ENCODE measurements around the gene NEDD4L. TPM values are rescaled to one million over a fixed set of nuclear protein-coding genes. Genes with fewer than 3 reads are reported as not detected.

The NEDD4L gene
- total and polyA plus RNA-seq, 8 donors = 45.0 to 113 (median 66.4) TPM

- ATAC-seq = no peak
- Histone ChIP-seq H3K27me3 (no peaks in the 10 kb centered on the region), H3K4me1 (no peaks in the 10 kb centered on the region), H3K27ac (no peak overlapping the region), H3K36me3 (peaks cover 5 to 62% (median 11%) of the 10 kb centered on the region in 3 donors), H3K4me3 (no peak overlapping the region), H3K9me3 (no peaks in the 10 kb centered on the region)
- 95 to 96% methylated on average over 4 of the region's 4 CpGs for WGBS, 2 donors
- TF ChIP-seq, protein P1, sequence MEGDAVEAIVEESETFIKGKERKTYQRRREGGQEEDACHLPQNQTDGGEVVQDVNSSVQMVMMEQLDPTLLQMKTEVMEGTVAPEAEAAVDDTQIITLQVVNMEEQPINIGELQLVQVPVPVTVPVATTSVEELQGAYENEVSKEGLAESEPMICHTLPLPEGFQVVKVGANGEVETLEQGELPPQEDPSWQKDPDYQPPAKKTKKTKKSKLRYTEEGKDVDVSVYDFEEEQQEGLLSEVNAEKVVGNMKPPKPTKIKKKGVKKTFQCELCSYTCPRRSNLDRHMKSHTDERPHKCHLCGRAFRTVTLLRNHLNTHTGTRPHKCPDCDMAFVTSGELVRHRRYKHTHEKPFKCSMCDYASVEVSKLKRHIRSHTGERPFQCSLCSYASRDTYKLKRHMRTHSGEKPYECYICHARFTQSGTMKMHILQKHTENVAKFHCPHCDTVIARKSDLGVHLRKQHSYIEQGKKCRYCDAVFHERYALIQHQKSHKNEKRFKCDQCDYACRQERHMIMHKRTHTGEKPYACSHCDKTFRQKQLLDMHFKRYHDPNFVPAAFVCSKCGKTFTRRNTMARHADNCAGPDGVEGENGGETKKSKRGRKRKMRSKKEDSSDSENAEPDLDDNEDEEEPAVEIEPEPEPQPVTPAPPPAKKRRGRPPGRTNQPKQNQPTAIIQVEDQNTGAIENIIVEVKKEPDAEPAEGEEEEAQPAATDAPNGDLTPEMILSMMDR (IDR thresholded peaks at IDR 0.05) = no peak
- no peak for FAIRE-seq
- no peak for DNase-seq
- intact Hi-C loops (cut with DNase I) = no loop called here
Measured at GRCh38 chr18:58354051-58354450, 310.0 kb downstream of the NEDD4L start.

DNA sequence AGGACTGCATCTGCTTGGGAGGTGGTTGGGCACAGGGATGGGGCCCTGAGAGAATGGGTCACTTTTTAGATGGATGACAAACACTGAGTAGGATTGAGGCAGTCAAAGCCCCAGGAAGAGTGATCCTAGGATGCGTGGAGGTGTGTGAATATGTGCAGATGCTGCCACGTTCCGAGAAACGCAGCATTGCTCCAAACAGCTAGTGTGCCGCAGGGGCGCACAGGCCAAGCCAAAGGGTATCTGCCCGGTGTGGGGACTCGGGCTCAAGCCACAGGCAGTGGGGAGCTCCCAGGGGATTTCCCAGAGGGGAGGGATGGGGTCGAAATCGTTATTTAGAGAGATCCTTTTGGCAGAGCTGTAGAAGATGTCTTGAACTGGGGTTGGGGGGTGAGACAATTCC, 310.8 kb downstream of the NEDD4L start:
- ATAC-seq = no peak
- intact Hi-C loops (cut with DNase I) = no loop called here

DNA sequence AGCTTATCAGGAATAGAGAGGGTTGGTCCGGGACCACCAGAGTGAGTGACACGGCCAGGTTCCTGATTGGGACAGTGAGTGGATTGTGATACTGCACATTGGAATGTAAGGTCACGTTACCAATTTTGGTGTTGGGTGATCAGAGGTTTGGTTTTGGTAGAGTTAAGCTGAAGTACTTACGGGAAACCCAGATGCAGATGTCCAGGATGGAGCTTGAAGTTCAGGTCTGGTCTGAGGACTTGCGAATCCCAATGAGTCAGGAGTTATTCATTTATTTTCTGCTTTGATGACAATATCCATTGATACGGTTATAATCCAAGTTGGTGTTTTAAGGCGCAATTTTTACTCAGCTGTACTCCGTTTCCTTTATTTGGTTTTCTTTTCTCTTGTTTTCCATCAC, 311.2 kb downstream of the NEDD4L start:
- WGBS, 2 donors = 96 to 97% methylated on average over 8 of the region's 8 CpGs
- no peaks in the 10 kb centered on the region for H3K4me1 ChIP-seq
- ATAC-seq = no peak
- no peaks in the 10 kb centered on the region for H3K9me3 ChIP-seq
- no peak overlapping the region for H3K4me3 ChIP-seq
- TF ChIP-seq, protein P1 (IDR thresholded peaks at IDR 0.05) = no peak
- DNase-seq = no peak
- H3K36me3 ChIP-seq = peaks cover 5 to 53% (median 9%) of the 10 kb centered on the region in 3 donors
- intact Hi-C loops (cut with DNase I) = no loop called here
- H3K27ac ChIP-seq = no peak overlapping the region
- no peaks in the 10 kb centered on the region for H3K27me3 ChIP-seq
- no peak for FAIRE-seq

More for the DNA sequence above, 310.8 kb downstream of the NEDD4L start:
- TF ChIP-seq, protein P1 (IDR thresholded peaks at IDR 0.05) = no peak
- FAIRE-seq = no peak
- Histone ChIP-seq H3K4me3 (no peak overlapping the region), H3K9me3 (no peaks in the 10 kb centered on the region), H3K36me3 (peaks cover 5 to 54% (median 11%) of the 10 kb centered on the region in 3 donors), H3K4me1 (no peaks in the 10 kb centered on the region), H3K27me3 (no peaks in the 10 kb centered on the region), H3K27ac (no peak overlapping the region)
- 95% methylated on average over 10 of the region's 10 CpGs for WGBS, 2 donors
- DNase-seq = no peak

- no peak for DNase-seq
- H3K4me3 ChIP-seq = no peak overlapping the region
- 88 to 91% methylated on average over 3 of the region's 3 CpGs for WGBS, 2 donors
- intact Hi-C loops (cut with DNase I) = no loop called here
- peaks cover 0 to 41% (median 0%) of the 10 kb centered on the region in 3 donors for H3K36me3 ChIP-seq
- ATAC-seq = no peak
- H3K27ac ChIP-seq = no peak overlapping the region
- FAIRE-seq = no peak
- no peaks in the 10 kb centered on the region for H3K9me3 ChIP-seq
- no peaks in the 10 kb centered on the region for H3K4me1 ChIP-seq
- no peaks in the 10 kb centered on the region for H3K27me3 ChIP-seq
- TF ChIP-seq, protein P1 (IDR thresholded peaks at IDR 0.05) = no peak
Measured at GRCh38 chr18:58359218-58359617, 315.2 kb downstream of the NEDD4L start.

DNA sequence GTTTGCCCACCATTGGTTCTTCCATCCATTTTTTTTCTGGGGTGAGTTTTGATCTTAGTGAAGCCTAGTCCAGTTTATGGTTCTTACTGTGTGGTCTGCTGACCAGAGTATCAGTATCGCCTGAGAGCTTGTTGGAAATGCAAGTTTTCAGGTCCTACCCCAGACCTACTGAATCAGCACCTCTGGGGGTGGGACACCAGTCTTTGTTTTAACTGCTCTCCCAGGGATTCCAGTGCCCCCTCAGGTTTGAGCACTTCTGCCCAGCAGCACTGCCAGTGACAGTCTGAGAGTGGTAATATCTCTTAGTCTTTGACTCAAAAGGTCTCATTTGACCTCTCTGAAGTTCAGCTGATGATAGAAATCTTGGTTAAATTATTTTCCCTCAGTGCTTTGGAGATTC, 315.6 kb downstream of the NEDD4L start:
- Histone ChIP-seq H3K4me3 (no peak overlapping the region), H3K4me1 (no peaks in the 10 kb centered on the region), H3K27ac (no peak overlapping the region), H3K9me3 (no peaks in the 10 kb centered on the region), H3K27me3 (no peaks in the 10 kb centered on the region), H3K36me3 (peaks cover 0 to 41% (median 0%) of the 10 kb centered on the region in 3 donors)
- DNase-seq (no peak), FAIRE-seq (no peak), ATAC-seq (no peak)
- TF ChIP-seq, protein P1 (IDR thresholded peaks at IDR 0.05) = no peak
- 94 to 100% methylated on average over 1 of the region's 1 CpG for WGBS, 2 donors
- intact Hi-C loops (cut with DNase I) = no loop called here

Data from pancreas (tissue), 10 donors.